LoVo (cell line): ENCODE measurements around the gene RARB.

ENCODE experiments used
- DNase-seq: peaks from one replicate; pipeline ENCODE4 v3.0.0-alpha.2; 2016; ENCODE audit warnings: low spot score

RARB gene

GRCh38 chr3:25427942-25428788 lies at the start of gene RARB:
TSS of gene RARB (plus strand) at chr3:25428263. CDS start at chr3:25428732, 469 bp downstream.
- no peak for DNase-seq

GRCh38 chr3:25378786-25379311 lies 49.2 kb upstream of the RARB start:
- DNase-seq, result no peak

- DNase-seq, result no peak
Measured at GRCh38 chr3:25380222-25380739, 47.8 kb upstream of the RARB start.

GRCh38 chr3:25381083-25381482 lies 47.0 kb upstream of the RARB start:
- DNase-seq, result no peak

- no peak for DNase-seq
Measured at GRCh38 chr3:25384471-25384870, 43.6 kb upstream of the RARB start.

- DNase-seq, result no peak
Measured at GRCh38 chr3:25385807-25386460, 42.1 kb upstream of the RARB start.

- DNase-seq, result no peak
Measured at GRCh38 chr3:25386686-25387255, 41.3 kb upstream of the RARB start.

- DNase-seq, result no peak
Measured at GRCh38 chr3:25390605-25391004, 37.5 kb upstream of the RARB start.

- DNase-seq, result no peak
Measured at GRCh38 chr3:25396251-25396650, 31.8 kb upstream of the RARB start.

- no peak for DNase-seq
Measured at GRCh38 chr3:25396686-25397085, 31.4 kb upstream of the RARB start.

GRCh38 chr3:25397150-25397549 lies 30.9 kb upstream of the RARB start:
- DNase-seq, result no peak

GRCh38 chr3:25400587-25400986 lies 27.5 kb upstream of the RARB start:
- no peak for DNase-seq

GRCh38 chr3:25403968-25404367 lies 24.1 kb upstream of the RARB start:
- no peak for DNase-seq

- DNase-seq, result no peak
Measured at GRCh38 chr3:25404569-25404968, 23.5 kb upstream of the RARB start.

GRCh38 chr3:25405335-25405734 lies 22.7 kb upstream of the RARB start:
- DNase-seq, result no peak

- DNase-seq, result no peak
Measured at GRCh38 chr3:25410703-25411102, 17.4 kb upstream of the RARB start.

- DNase-seq, result no peak
Measured at GRCh38 chr3:25412269-25412668, 15.8 kb upstream of the RARB start.

- no peak for DNase-seq
Measured at GRCh38 chr3:25416176-25416575, 11.9 kb upstream of the RARB start.

GRCh38 chr3:25418596-25418995 lies 9.5 kb upstream of the RARB start:
- no peak for DNase-seq

GRCh38 chr3:25419251-25419650 lies 8.8 kb upstream of the RARB start:
- no peak for DNase-seq

- no peak for DNase-seq
Measured at GRCh38 chr3:25420147-25420546, 7.9 kb upstream of the RARB start.

- DNase-seq, result no peak
Measured at GRCh38 chr3:25420885-25421284, 7.2 kb upstream of the RARB start.

- no peak for DNase-seq
Measured at GRCh38 chr3:25421747-25422146, 6.3 kb upstream of the RARB start.
